AG09319 (cell line): Measurements from ENCODE around the gene BAZ2B.

ENCODE experiments used
- DNase-seq: peaks from one replicate; pipeline ENCODE4 v3.0.0-alpha.2; 2010; ENCODE audit warnings: low read depth; ENCODE audit errors: extremely low read depth
- CTCF ChIP-seq: IDR thresholded peaks from 2 replicates; pipeline ENCODE4 v1.5.1; 2011; ENCODE audit warnings: low read depth, mild to moderate bottlenecking, inconsistent platforms, low read length, moderate library complexity

BAZ2B gene

GRCh38 chr2:159531475-159531874 lies 84.9 kb downstream of the BAZ2B start:
- no peak for DNase-seq
- TF ChIP-seq CTCF, result no peak

- DNase-seq, result no peak
- TF ChIP-seq CTCF, result no peak
These were observed 89.9 kb downstream of the BAZ2B start for GRCh38 chr2:159526433-159526832.

GRCh38 chr2:159525012-159525411 lies 91.3 kb downstream of the BAZ2B start:
- DNase-seq, result no peak
- TF ChIP-seq CTCF, result no peak

GRCh38 chr2:159521272-159521671 lies 95.1 kb downstream of the BAZ2B start:
- TF ChIP-seq CTCF, result no peak
- DNase-seq, result no peak

- no peak for TF ChIP-seq CTCF
- no peak for DNase-seq
These were observed 97.9 kb downstream of the BAZ2B start for GRCh38 chr2:159518321-159519005.

- DNase-seq, result no peak
- TF ChIP-seq CTCF, result no peak
These were observed 100.0 kb downstream of the BAZ2B start for GRCh38 chr2:159516241-159516758.

- TF ChIP-seq CTCF, result no peak
- DNase-seq, result no peak
These were observed 100.9 kb downstream of the BAZ2B start for GRCh38 chr2:159515441-159515840.
